M059J (cell line): ENCODE measurements around the gene TRIAP1. TPM values are rescaled to one million over a fixed set of nuclear protein-coding genes. Genes with fewer than 3 reads are reported as not detected.
"Not testable (repeated sequence)": the region's sequence is repeated elsewhere in the genome, so short reads cannot be mapped to it uniquely, and the experiment has no call there.

Experiments used
- DNase-seq: peaks from one replicate; pipeline ENCODE4 v3.0.0-alpha.2; 2012; ENCODE audit warnings: low read depth
- total RNA-seq: library from RNA; depleted of rRNA; stranded (reverse); fragments of >200 nt; shearing (Covaris generic); gene quantifications from 2 replicates; pipeline ENCODE4 v1.2.3, GENCODE V29; 2014; rRNA removed

The TRIAP1 gene
- 27.8 and 29.9 TPM in 2 replicates for total RNA-seq

DNA sequence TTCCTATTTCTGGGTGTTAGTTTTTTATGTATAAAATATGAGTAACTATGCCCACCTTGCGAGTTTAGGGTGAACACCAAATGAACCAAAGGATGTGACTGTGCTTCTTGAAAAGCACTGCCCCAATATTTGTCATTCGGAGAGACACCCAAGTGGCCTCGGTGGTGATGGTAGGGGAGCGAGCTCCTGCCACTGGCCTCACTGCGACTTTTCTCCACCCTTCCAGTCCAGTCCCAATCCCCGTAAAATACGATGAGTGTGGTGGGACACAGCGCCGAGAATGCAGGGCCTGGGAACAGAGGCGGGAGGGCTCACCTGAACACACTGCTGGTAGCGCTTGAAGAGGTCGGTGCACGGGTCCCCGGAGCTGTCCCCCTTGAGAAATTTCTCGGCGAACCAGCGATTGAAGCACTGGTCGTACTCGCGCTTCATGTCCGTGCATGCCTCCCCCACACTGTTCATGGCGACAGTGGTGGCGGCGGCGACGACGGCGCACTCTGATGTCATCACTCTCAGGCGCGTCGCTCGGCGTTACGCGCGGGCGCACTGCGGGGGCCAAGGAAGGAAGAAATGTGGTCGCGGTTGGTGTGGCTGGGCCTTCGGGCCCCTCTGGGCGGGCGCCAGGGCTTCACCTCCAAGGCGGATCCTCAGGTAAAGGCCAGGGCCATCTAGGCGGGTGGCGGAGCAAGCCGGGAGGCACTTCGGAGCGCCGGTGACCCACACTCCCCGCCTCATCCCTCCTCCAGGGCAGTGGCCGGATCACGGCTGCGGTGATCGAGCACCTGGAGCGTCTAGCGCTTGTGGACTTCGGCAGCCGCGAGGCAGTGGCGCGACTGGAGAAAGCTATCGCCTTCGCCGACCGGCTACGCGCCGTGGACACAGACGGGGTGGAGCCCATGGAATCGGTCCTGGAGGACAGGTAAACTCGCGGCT is at the start of gene TRIAP1, which contains the start of gene GATC:
Gene TRIAP1, minus strand, starts transcription at position 474 of the 933 bp plus-strand sequence. Its CDS starts 12 bp downstream, at position 462.
Gene GATC, plus strand, starts transcription at position 534 of the 933 bp plus-strand sequence. Its CDS starts 37 bp downstream, at position 571.
- DNase-seq, result peak; percentile 76

GRCh38 chr12:120495186-120495730 is 49.1 kb upstream of the TRIAP1 start:
- no peak for DNase-seq

DNA sequence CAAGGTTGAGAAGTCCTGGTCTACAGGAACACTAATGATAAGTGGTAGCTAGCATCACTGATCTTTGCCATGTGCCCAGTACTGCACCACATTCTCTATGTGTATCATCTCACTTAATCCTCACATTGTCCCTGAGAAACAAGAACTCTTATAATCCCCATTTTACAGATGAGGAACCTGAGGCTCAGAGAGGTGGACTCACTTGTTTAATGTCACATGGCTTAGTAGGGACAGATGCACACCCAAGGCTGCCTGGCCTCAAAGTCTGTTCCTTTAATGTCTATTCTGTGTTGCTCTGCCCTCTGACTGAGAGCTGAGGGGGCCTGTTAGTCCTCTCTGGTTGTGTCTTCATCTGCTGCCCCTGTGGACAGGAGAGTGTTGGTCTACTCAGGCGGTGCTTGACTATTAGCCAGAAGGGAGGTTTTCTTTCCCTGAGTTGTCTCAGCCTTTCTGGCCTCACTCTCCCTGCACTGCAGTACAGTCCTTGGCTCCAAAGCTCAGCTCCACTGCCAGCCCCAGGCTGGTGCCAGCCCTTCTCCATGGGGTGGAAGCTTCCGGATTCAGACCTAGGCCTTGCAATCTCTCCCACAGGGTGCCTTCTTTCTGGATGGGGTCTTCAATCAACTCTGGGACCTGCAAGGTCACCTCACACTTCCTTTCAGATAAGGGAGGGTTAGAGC is 44.8 kb upstream of the TRIAP1 start:
- no peak for DNase-seq

GRCh38 chr12:120490325-120490724 is 44.1 kb upstream of the TRIAP1 start:
- no peak for DNase-seq

GRCh38 chr12:120489018-120489417 is 42.8 kb upstream of the TRIAP1 start:
- no peak for DNase-seq

DNA sequence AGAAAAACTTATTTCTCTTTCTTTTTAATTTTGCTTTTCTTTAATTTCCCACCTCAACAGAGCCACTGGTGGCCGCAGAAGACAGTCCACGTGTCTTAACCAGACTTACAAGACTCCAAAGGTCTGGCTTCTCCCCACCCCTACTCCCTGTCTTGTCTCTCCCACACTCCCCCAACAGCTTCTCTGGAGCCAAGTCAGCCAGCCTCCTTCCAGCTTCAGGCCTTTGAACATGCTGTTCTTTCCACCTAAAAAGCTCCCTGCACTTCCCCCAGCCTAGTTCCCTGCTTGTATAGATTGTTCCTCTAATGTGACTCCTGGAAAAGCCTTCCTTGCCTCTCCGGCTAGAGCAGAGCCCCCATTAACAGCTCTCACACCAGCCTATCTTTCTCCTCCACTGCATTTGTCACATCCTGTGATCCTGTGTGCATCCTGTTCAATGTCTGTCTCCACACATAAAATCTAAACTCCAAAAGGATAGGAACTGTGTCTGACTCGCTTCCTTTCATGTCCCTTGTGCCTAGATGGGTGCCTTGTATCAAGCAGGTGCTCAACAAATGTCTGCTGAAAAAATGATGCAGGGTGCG is 42.0 kb upstream of the TRIAP1 start:
- no peak for DNase-seq

DNA sequence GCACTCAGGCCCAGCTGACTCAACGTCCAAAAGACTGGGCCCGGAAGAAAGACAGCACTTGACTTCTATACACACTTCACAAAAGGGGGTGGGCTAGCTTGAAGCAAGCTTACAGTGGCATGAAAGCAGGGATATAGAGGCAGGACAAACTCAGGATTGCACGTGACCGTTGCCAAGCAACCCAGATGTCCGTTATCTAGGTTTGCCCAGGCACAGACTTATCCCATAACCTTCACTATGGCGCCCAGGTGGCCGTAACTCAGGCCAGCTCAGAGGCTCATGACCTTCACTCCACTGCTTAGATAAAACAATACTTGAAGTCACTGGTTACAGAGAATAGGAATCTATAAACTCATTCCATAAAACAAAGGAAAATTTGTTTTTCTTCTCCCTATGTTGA is 41.4 kb upstream of the TRIAP1 start:
- DNase-seq, result not testable (repeated sequence)

- no peak for DNase-seq
Observed at GRCh38 chr12:120485961-120486881, 40.0 kb upstream of the TRIAP1 start.

- DNase-seq, result no peak
Observed at GRCh38 chr12:120483621-120484020, 37.4 kb upstream of the TRIAP1 start.

GRCh38 chr12:120481022-120481767 is 35.0 kb upstream of the TRIAP1 start:
- no peak for DNase-seq

- no peak for DNase-seq
Observed at GRCh38 chr12:120480211-120480610, 34.0 kb upstream of the TRIAP1 start.

DNA sequence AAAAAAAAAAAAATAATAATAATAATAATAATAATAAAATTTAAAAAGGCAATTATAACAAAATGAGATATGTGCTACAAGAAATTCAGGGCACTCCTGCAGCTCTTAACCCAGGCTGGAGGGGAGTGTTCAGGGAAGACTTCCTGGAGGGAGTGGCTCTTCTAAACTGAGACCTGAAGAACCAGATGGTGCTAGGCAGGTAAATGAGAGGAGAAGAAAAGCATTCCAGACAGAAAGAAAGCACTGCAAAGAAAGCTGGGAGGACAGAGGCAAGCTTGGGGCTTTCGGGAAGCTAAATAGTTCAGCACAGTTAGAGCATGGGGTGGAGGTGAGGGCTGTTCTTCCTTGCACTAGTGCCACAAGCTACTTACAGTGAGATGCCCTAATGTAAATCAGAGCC is 33.3 kb upstream of the TRIAP1 start:
- no peak for DNase-seq

GRCh38 chr12:120475643-120476042 is 29.5 kb upstream of the TRIAP1 start:
- no peak for DNase-seq

- DNase-seq, result peak; percentile 95
Observed at GRCh38 chr12:120474616-120474960, 28.4 kb upstream of the TRIAP1 start.

DNA sequence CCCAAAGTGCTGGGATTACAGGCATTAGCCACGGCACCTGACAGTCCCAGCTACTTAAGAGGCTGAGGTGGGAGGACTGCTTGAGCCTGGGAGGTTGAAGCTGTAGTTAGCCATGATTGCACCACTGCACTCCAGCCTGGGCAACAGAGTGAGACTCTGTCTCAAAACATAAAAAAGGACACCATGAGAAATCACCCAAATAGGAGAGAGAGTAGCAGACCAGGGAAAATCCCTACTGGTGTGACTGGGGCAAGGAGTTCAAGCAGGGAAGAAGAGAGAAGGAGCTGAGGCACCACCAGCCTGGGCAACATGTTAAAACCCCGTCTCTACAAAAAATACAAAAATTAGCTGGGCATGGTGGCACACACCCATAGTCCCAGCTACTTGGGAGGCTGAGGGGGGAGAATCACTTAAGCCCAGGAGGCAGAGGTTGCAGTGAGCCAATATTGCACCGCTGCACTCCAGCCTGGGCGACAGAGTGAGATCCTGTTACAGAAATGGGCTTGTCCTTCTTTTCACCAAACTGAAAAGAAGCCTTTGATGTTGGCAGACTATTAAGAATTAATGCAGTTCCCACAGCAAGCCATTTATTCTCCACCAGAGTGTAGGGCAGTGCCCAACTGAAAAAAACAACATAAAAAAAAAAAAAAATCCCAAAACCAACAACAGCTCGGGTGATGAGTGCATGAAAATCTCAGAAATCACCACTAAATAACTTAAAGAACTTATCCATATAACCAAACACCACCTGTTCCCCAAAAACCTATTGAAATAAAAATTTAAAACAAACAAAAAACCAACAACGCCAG is 27.8 kb upstream of the TRIAP1 start:
- no peak for DNase-seq

DNA sequence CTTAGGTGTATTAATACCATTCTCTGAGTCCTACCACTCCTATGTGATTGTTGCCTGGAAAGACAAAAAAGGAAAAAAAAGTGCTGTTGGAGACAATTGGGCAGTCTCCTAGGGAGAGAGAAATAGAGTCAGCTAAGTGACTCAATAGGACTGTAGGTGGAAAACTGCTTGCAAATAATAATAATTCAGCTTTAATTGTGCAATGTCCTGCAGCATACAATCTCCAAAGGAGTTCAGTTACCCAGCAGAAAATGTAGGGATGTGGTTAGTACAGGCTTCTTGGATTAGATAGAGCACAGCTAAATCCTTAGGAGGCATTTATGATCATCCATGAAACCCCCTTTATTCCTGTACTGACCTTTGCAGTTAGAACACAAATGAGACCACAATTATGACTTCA is 26.3 kb upstream of the TRIAP1 start:
- DNase-seq, result no peak

- peak; percentile 31 for DNase-seq
Observed at GRCh38 chr12:120470150-120470784, 24.1 kb upstream of the TRIAP1 start.

GRCh38 chr12:120469450-120470149 is 23.4 kb upstream of the TRIAP1 start, which contains the start of gene SRSF9:
TSS of gene SRSF9 (minus strand) at chr12:120469748. CDS start at chr12:120469609, 139 bp downstream.
- peak; percentile 93 for DNase-seq
